ENCODE results near the gene STRAP. TPM values are rescaled to one million over a fixed set of nuclear protein-coding genes. Genes with fewer than 3 reads are reported as not detected.

STRAP gene
- total and polyA plus RNA-seq, 2 experiments from 2014 or later, result 229 to 403 TPM

GRCh38 chr12:15899282-15899870 is 17.2 kb downstream of the STRAP start:
- no peak overlapping the region for H3K27ac Mint-ChIP-seq
- H3K36me3 Mint-ChIP-seq (ENCODE audit: low read depth), result peaks cover 79% of the 10 kb centered on the region

GRCh38 chr12:15904378-15904920 is 22.3 kb downstream of the STRAP start:
- no peaks in the 10 kb centered on the region for H3K27me3 ChIP-seq (ENCODE audit: insufficient read depth)
- H3F3A ChIP-seq (replicated peaks; ENCODE audit: low read depth), result no peaks in the 10 kb centered on the region
- H2AFZ ChIP-seq, result no peak overlapping the region
- no peaks in the 10 kb centered on the region for H3K4me1 ChIP-seq (ENCODE audit: insufficient read depth)
- no peaks in the 10 kb centered on the region for H3K9me2 ChIP-seq (ENCODE audit: insufficient read depth)
- no peak overlapping the region for H3K27ac Mint-ChIP-seq
- no peaks in the 10 kb centered on the region; the same call in 2 of the 3 replicates for H3K4me1 Mint-ChIP-seq
- H3K4me2 ChIP-seq, result no peak overlapping the region
- H3K4me3 ChIP-seq, result no peak overlapping the region
- H3K36me3 ChIP-seq (ENCODE audit: insufficient read depth), result peaks cover 53% of the 10 kb centered on the region
- 0 out of 2 replicates have a peak, but pooled peaks cover 6% of the 10 kb centered on the region for H3K79me2 ChIP-seq (replicated peaks; ENCODE audit: insufficient read depth)
- DNase-seq (ENCODE audit: low spot score) (no peak), ATAC-seq (no peak)
- H4K20me1 ChIP-seq (replicated peaks; ENCODE audit: insufficient read depth), result 0 out of 2 replicates have a peak, but pooled peaks cover 14% of the 10 kb centered on the region
- H3K27me3 Mint-ChIP-seq (ENCODE audit: insufficient read depth, low read depth, poor library complexity), result no peaks in the 10 kb centered on the region
- H3K4me3 Mint-ChIP-seq, result no peak overlapping the region
- peaks cover 55% of the 10 kb centered on the region for H3K36me3 Mint-ChIP-seq (ENCODE audit: low read depth)
- no peak overlapping the region for H3K27ac ChIP-seq (ENCODE audit: low read depth)
- no peaks in the 10 kb centered on the region for H3K9me3 Mint-ChIP-seq
- TF ChIP-seq POLR2AphosphoS5 (IDR thresholded peaks at IDR 0.05; ENCODE audit: low read depth), result no peak
- TF ChIP-seq, protein P1, sequence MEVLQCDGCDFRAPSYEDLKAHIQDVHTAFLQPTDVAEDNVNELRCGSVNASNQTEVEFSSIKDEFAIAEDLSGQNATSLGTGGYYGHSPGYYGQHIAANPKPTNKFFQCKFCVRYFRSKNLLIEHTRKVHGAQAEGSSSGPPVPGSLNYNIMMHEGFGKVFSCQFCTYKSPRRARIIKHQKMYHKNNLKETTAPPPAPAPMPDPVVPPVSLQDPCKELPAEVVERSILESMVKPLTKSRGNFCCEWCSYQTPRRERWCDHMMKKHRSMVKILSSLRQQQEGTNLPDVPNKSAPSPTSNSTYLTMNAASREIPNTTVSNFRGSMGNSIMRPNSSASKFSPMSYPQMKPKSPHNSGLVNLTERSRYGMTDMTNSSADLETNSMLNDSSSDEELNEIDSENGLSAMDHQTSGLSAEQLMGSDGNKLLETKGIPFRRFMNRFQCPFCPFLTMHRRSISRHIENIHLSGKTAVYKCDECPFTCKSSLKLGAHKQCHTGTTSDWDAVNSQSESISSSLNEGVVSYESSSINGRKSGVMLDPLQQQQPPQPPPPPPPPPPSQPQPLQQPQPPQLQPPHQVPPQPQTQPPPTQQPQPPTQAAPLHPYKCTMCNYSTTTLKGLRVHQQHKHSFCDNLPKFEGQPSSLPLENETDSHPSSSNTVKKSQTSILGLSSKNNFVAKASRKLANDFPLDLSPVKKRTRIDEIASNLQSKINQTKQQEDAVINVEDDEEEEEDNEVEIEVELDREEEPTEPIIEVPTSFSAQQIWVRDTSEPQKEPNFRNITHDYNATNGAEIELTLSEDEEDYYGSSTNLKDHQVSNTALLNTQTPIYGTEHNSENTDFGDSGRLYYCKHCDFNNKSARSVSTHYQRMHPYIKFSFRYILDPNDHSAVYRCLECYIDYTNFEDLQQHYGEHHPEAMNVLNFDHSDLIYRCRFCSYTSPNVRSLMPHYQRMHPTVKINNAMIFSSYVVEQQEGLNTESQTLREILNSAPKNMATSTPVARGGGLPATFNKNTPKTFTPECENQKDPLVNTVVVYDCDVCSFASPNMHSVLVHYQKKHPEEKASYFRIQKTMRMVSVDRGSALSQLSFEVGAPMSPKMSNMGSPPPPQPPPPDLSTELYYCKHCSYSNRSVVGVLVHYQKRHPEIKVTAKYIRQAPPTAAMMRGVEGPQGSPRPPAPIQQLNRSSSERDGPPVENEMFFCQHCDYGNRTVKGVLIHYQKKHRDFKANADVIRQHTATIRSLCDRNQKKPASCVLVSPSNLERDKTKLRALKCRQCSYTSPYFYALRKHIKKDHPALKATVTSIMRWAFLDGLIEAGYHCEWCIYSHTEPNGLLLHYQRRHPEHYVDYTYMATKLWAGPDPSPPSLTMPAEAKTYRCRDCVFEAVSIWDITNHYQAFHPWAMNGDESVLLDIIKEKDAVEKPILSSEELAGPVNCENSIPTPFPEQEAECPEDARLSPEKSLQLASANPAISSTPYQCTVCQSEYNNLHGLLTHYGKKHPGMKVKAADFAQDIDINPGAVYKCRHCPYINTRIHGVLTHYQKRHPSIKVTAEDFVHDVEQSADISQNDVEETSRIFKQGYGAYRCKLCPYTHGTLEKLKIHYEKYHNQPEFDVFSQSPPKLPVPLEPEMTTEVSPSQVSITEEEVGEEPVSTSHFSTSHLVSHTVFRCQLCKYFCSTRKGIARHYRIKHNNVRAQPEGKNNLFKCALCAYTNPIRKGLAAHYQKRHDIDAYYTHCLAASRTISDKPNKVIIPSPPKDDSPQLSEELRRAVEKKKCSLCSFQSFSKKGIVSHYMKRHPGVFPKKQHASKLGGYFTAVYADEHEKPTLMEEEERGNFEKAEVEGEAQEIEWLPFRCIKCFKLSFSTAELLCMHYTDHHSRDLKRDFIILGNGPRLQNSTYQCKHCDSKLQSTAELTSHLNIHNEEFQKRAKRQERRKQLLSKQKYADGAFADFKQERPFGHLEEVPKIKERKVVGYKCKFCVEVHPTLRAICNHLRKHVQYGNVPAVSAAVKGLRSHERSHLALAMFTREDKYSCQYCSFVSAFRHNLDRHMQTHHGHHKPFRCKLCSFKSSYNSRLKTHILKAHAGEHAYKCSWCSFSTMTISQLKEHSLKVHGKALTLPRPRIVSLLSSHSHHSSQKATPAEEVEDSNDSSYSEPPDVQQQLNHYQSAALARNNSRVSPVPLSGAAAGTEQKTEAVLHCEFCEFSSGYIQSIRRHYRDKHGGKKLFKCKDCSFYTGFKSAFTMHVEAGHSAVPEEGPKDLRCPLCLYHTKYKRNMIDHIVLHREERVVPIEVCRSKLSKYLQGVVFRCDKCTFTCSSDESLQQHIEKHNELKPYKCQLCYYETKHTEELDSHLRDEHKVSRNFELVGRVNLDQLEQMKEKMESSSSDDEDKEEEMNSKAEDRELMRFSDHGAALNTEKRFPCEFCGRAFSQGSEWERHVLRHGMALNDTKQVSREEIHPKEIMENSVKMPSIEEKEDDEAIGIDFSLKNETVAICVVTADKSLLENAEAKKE (CRISPR knock-in tag; IDR thresholded peaks at IDR 0.05), result no peak
- no peak for TF ChIP-seq JUNB (IDR thresholded peaks at IDR 0.05; ENCODE audit: unreplicated experiment)
- no peak for TF ChIP-seq CREB1 (CRISPR knock-in tag; IDR thresholded peaks at IDR 0.05; ENCODE audit: low read depth)
- TF ChIP-seq CTCF (conservative IDR thresholded peaks at IDR 0.05; ENCODE audit: low read depth in 2 of 2), result no peak
- TF ChIP-seq ZNF114 (CRISPR knock-in tag; IDR thresholded peaks at IDR 0.05), result no peak

More at GRCh38 chr12:15899282-15899870, 17.2 kb downstream of the STRAP start:
- ATAC-seq (no peak), DNase-seq (ENCODE audit: low spot score) (peak; percentile 50)
- Mint-ChIP-seq H3K4me3 (no peak overlapping the region), H3K9me3 (no peaks in the 10 kb centered on the region), H3K4me1 (no peaks in the 10 kb centered on the region), H3K27me3 (ENCODE audit: insufficient read depth, low read depth, poor library complexity) (no peaks in the 10 kb centered on the region)
- Histone ChIP-seq H2AFZ (no peak overlapping the region), H3K27ac (ENCODE audit: low read depth) (no peak overlapping the region), H3K4me3 (no peak overlapping the region), H3K9me2 (ENCODE audit: insufficient read depth) (no peaks in the 10 kb centered on the region), H3K4me1 (ENCODE audit: insufficient read depth) (no peaks in the 10 kb centered on the region), H4K20me1 (replicated peaks; ENCODE audit: insufficient read depth) (0 out of 2 replicates have a peak, but pooled peaks cover 24% of the 10 kb centered on the region), H3F3A (replicated peaks; ENCODE audit: low read depth) (no peaks in the 10 kb centered on the region), H3K36me3 (ENCODE audit: insufficient read depth) (peaks cover 67% of the 10 kb centered on the region), H3K4me2 (no peak overlapping the region), H3K27me3 (ENCODE audit: insufficient read depth) (no peaks in the 10 kb centered on the region), H3K79me2 (replicated peaks; ENCODE audit: insufficient read depth) (0 out of 2 replicates have a peak, but pooled peaks cover 6% of the 10 kb centered on the region)
- no peak for TF ChIP-seq EZH2 (IDR thresholded peaks at IDR 0.05; ENCODE audit: low read depth, unreplicated experiment)
- TF ChIP-seq CTCF (conservative IDR thresholded peaks at IDR 0.05; ENCODE audit: low read depth in 2 of 2), result peak; percentile 53 to 90
- no peak for TF ChIP-seq NANOG (IDR thresholded peaks at IDR 0.05; ENCODE audit: borderline replicate concordance)
